Activated naive CD8-positive, alpha-beta T cell treated with anti-CD3 and anti-CD28 coated beads, Interleukin-2, amount 50 U/mL, for 24 hours (primary cell): ENCODE data around the gene TMEM131.
"Not testable (repeated sequence)": the region's sequence is repeated elsewhere in the genome, so short reads cannot be mapped to it uniquely, and the experiment has no call there.

Source experiments
- ATAC-seq: fragments of 150-1000 bp; cut with Tn5 transposase; one replicate; pipeline ENCODE4 v1.10.0; 2021
- DNase-seq: peaks from one replicate; pipeline ENCODE4 v3.0.0; 2021
- H3K27ac Mint-ChIP-seq: one replicate; pipeline ENCODE4 v1.8.0; 2021; ENCODE audit warnings: mild to moderate bottlenecking, mixed read lengths
- H3K27me3 Mint-ChIP-seq: one replicate; pipeline ENCODE4 v1.8.0; 2021; ENCODE audit warnings: mixed read lengths
- H3K36me3 Mint-ChIP-seq: one replicate; pipeline ENCODE4 v1.8.0; 2021; ENCODE audit warnings: low read depth, mixed read lengths
- H3K4me1 Mint-ChIP-seq: one replicate; pipeline ENCODE4 v1.8.0; 2021; ENCODE audit warnings: mixed read lengths
- H3K4me3 Mint-ChIP-seq: one replicate; pipeline ENCODE4 v1.8.0; 2021; ENCODE audit warnings: mild to moderate bottlenecking, moderate library complexity, mixed read lengths
- H3K9me3 Mint-ChIP-seq: one replicate; pipeline ENCODE4 v1.8.0; 2021; ENCODE audit warnings: mixed read lengths

TMEM131 gene

DNA sequence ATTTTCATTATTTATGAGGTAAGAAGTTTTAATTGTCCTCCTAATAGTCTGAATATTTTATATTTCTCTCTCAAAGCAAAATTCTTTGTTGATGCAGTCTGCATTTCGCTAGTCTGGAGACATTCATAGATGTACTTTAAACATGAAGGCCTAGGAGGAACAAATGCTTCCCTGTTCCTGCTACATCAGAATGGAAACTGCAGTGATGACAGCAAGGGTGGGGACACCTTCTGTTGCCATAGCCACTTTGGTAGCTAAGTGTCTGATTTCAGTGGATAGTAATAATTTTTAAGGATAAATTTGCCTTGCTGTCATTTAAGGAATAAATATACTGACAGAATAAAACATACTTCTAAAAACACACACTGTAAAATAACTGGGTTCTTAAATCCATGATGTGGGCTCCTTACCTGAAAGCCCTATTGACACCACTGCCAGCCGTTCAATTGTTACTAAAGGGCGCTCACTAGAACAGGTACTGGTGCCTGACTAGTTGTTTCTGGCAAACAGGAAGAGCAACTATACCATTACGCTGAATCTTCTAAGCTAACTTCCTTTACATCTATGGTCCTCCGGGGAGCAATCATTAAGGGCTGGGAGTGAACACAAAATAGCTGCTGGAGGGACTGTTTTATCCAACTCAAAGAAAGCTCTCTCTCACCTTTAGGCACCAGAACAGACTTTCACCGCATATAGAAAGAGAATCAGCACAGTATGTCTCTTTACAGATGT, 88.2 kb downstream of the TMEM131 start:
- H3K9me3 Mint-ChIP-seq: no peaks in the 10 kb centered on the region
- DNase-seq (no peak), ATAC-seq (no peak)
- peaks cover 50% of the 10 kb centered on the region for H3K36me3 Mint-ChIP-seq
- H3K27me3 Mint-ChIP-seq: no peaks in the 10 kb centered on the region
- H3K4me3 Mint-ChIP-seq: no peak overlapping the region
- peaks cover 41% of the 10 kb centered on the region for H3K4me1 Mint-ChIP-seq
- H3K27ac Mint-ChIP-seq: peak overlapping the region; percentile 63

DNA sequence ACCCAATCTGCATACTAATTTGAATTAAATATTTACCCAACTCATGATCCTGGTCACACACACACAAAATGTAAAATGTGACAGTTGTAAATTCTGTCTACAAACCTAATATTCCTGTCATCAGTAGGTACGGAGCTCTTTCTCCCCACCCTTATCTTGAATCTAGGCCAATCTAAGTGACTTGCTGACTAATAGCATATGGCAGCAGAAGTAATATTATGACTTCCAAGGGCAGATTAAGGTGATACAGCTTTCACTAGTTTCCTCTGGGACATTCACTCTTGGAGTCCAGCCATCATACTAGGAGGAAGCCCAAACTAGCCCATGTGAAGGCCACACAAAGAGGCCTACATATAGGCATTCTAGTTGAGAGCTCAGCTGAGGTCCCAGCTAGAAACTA, 89.4 kb downstream of the TMEM131 start:
- Mint-ChIP-seq H3K27ac (no peak overlapping the region), H3K4me3 (no peak overlapping the region), H3K27me3 (no peaks in the 10 kb centered on the region), H3K4me1 (peaks cover 29% of the 10 kb centered on the region), H3K36me3 (peaks cover 52% of the 10 kb centered on the region), H3K9me3 (no peaks in the 10 kb centered on the region)
- DNase-seq (no peak), ATAC-seq (no peak)

DNA sequence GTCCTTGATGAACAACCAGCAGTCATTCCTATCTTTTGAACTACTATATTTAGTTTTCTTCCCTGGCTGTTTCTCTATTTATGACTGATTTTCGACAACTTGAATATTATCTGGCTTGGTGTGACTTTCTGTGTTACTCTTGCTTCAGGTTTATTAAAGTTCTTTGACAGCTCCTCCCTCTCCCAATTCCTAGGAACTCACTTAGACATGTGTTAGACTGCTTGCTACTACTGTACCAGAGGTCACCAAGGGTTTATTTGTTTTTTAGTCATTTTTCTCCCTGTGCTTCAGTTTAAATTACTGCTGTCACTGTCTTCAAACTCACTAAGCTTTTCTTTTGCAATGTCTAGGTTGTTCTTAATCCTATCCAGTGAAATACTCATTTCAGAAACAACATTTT, 90.5 kb downstream of the TMEM131 start:
- DNase-seq (no peak), ATAC-seq (no peak)
- H3K4me1 Mint-ChIP-seq: peaks cover 19% of the 10 kb centered on the region
- no peak overlapping the region for H3K27ac Mint-ChIP-seq
- H3K27me3 Mint-ChIP-seq: no peaks in the 10 kb centered on the region
- no peak overlapping the region for H3K4me3 Mint-ChIP-seq
- H3K36me3 Mint-ChIP-seq: peaks cover 46% of the 10 kb centered on the region
- no peaks in the 10 kb centered on the region for H3K9me3 Mint-ChIP-seq

DNA sequence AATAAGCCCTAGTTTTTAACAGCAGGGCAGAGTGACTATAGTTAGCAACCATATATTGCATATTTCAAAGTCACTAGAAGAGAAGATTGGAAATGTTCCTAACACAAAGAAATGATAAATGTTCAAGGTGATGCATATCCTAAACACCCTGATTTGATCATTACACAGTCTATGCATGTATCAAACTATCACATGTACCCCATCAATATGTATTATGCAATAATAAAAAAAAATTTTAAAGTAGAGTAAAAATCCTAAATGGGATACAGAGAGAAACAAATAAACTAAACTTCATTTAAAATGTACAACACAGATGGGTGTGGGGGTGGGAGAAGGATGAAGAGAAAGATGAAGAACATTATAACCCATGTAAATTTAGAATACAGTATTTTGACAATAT, 93.9 kb downstream of the TMEM131 start:
- ATAC-seq (no peak), DNase-seq (no peak)
- Mint-ChIP-seq H3K27ac (no peak overlapping the region), H3K4me3 (no peak overlapping the region), H3K36me3 (peaks cover 41% of the 10 kb centered on the region), H3K4me1 (peaks cover 6% of the 10 kb centered on the region), H3K9me3 (no peaks in the 10 kb centered on the region), H3K27me3 (no peaks in the 10 kb centered on the region)

DNA sequence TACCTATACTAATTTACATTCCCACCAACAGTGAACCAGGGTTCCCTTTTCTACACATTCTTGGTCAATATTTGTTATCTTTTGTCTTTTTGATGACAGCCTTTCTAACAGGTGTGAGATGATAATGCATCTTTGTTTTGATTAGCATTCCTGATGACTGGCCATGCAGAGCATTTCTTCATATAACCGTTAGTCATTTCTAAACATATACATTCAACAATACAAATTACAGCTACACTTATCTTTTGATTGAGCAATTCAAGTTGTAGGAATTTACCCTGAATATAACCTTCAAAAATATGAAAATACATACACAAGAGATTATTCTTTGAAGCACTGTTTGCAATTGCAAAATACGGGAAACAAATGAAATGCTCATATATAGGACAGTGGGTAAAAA, 94.9 kb downstream of the TMEM131 start:
- DNase-seq: no peak
- Mint-ChIP-seq H3K4me1 (peaks cover 6% of the 10 kb centered on the region), H3K27ac (no peak overlapping the region), H3K9me3 (peaks cover 5% of the 10 kb centered on the region), H3K4me3 (no peak overlapping the region), H3K36me3 (peaks cover 42% of the 10 kb centered on the region), H3K27me3 (no peaks in the 10 kb centered on the region)
- no peak for ATAC-seq

DNA sequence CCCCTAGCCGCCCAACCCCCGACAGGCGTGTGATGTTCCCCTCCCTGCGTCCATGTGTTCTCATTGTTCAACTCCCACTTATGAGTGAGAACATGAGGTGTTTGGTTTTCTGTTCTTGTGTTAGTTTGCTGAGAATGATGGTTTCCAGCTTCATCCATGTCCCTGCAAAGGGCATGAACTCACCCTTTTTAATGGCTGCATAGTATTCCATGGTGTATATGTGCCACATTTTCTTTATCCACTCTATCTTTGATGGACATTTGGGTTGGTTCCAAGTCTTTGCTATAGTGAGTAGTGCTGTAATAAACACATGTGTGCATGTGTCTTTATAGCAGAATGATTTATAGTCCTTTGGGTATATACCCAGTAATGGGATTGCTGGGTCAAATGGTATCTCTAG, 102.7 kb downstream of the TMEM131 start:
- peaks cover 33% of the 10 kb centered on the region for H3K36me3 Mint-ChIP-seq
- not testable (repeated sequence) for H3K4me3 Mint-ChIP-seq, DNase-seq, H3K27me3 Mint-ChIP-seq, ATAC-seq, H3K27ac Mint-ChIP-seq, H3K4me1 Mint-ChIP-seq
- H3K9me3 Mint-ChIP-seq: peaks cover 21% of the 10 kb centered on the region

DNA sequence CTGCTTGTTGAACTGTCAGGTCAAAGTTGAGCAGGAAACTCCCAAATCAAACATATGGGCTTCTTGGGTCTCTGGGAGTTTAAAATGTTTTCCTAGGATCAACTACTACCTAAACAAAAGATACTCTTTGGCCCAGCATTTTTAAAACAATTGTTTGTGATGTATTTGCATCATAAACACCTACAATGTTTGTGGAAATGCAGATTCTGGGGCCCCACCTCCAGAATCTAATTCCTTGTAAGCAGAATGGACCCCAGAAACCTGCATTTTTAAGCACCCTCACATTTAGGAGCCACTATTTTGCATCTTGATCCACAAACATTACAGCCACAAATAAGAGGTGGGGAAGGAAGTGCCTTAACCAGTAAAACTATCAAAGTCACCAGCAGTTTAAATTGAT, 104.1 kb downstream of the TMEM131 start:
- no peak overlapping the region for H3K27ac Mint-ChIP-seq
- ATAC-seq: no peak
- no peak for DNase-seq
- no peak overlapping the region for H3K4me3 Mint-ChIP-seq
- H3K9me3 Mint-ChIP-seq: peaks cover 21% of the 10 kb centered on the region
- no peaks in the 10 kb centered on the region for H3K4me1 Mint-ChIP-seq
- H3K36me3 Mint-ChIP-seq: peaks cover 37% of the 10 kb centered on the region
- H3K27me3 Mint-ChIP-seq: no peaks in the 10 kb centered on the region

DNA sequence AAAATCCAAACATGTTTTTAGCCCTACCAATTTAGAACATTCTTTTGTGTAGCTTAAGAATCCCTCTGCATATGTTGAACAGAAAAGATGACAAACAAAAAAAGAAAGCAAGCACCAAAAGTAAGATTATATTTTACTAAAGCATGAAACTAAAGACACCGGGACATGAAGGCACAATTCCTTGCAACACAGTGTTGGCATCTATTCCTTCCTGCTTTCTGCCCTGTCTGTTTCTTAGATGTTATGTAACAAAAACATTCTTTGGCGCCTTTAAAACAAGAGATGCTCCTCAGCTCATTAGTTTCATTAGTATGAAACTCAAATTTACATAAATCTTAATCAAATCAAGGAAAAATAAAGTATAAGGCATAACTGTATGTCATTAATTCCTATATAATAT, 106.6 kb downstream of the TMEM131 start:
- Mint-ChIP-seq H3K36me3 (peaks cover 49% of the 10 kb centered on the region), H3K4me1 (no peaks in the 10 kb centered on the region), H3K9me3 (peaks cover 23% of the 10 kb centered on the region), H3K4me3 (no peak overlapping the region), H3K27ac (no peak overlapping the region), H3K27me3 (no peaks in the 10 kb centered on the region)
- no peak for ATAC-seq
- no peak for DNase-seq

DNA sequence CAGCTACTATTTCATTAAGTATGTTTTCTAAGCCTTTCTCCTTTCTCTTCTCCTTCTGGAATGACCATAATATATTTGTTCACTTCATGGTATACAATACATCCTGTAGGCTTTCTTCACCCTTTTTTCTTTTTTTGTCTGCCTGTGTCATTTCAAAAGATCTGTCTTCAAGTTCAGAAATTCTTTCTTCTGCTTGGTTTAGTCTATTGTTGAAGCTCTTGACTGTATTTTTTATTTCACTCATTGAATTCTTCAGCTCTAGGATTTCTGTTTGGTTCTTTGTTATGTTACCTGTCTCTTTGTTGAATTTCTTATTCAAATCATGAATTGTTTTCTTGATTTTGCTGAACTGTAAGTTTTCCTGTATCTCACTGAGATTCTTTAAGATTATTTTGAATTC, 109.9 kb downstream of the TMEM131 start:
- Mint-ChIP-seq H3K4me3 (no peak overlapping the region), H3K9me3 (peaks cover 22% of the 10 kb centered on the region), H3K27me3 (no peaks in the 10 kb centered on the region), H3K27ac (no peak overlapping the region), H3K36me3 (peaks cover 52% of the 10 kb centered on the region), H3K4me1 (no peaks in the 10 kb centered on the region)
- ATAC-seq: no peak
- DNase-seq: no peak

DNA sequence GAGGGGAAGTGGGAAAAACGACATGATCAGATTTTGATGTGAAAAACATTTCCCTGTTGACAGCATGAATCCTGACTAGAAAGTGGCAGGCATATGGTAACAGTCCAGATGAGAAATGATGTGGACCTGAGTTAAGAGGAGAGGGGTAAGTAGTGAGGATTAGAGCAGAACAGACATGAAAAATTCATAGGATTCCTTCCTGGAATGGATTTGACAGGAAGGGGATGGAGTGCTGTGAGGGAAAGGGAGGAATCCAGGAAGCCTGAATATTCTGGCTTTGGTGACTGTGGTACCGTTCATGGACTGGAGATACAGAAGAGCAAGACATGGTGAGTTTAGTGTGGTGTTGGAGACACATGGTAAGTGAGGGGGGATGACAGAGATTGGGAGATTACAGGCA, 115.4 kb downstream of the TMEM131 start:
- ATAC-seq: no peak
- Mint-ChIP-seq H3K27me3 (no peaks in the 10 kb centered on the region), H3K4me3 (no peak overlapping the region), H3K27ac (no peak overlapping the region), H3K36me3 (peaks cover 40% of the 10 kb centered on the region), H3K4me1 (peaks cover 6% of the 10 kb centered on the region), H3K9me3 (peaks cover 19% of the 10 kb centered on the region)
- no peak for DNase-seq

DNA sequence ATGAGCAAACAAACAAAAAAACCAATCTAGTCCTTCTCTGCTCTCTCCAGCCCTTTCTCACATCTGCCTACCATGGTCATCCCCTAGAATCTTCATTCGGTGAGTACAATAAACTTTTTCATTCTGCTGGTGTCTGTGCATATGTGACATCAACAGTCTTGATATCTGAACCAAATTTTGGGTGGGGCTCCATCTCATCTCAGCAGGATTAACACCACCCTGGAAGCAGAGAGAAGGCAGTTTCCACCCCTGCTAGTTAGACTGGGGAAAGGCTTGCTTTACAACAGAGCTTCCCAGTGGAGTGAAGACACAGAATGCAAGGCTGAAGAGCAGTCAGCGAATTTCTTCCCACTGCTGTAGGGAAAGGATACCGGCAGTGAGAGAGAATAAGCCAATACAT, 116.9 kb downstream of the TMEM131 start:
- Mint-ChIP-seq H3K4me1 (peaks cover 6% of the 10 kb centered on the region), H3K4me3 (no peak overlapping the region), H3K36me3 (peaks cover 29% of the 10 kb centered on the region), H3K27me3 (no peaks in the 10 kb centered on the region), H3K27ac (no peak overlapping the region), H3K9me3 (peaks cover 16% of the 10 kb centered on the region)
- DNase-seq (no peak), ATAC-seq (no peak)

DNA sequence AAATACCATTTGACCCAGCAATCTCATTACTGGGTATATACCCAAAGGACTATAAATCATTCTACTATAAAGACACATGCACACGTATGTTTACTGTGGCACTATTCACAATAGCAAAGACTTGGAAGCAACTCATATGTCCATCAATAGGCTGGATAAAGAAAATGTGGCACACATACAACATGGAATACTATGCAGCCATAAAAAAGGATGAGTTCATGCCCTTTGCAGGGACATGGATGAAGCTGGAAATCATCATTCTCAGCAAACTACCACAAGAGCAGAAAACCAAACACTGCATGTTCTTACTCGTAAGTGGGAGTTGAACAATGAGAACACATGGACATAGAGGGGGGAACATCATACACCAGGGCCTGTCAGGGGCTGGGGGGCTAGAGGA, 117.4 kb downstream of the TMEM131 start:
- not testable (repeated sequence) for DNase-seq, H3K27me3 Mint-ChIP-seq, H3K4me3 Mint-ChIP-seq, ATAC-seq, H3K27ac Mint-ChIP-seq, H3K4me1 Mint-ChIP-seq
- Mint-ChIP-seq H3K36me3 (peaks cover 28% of the 10 kb centered on the region), H3K9me3 (peaks cover 17% of the 10 kb centered on the region)

DNA sequence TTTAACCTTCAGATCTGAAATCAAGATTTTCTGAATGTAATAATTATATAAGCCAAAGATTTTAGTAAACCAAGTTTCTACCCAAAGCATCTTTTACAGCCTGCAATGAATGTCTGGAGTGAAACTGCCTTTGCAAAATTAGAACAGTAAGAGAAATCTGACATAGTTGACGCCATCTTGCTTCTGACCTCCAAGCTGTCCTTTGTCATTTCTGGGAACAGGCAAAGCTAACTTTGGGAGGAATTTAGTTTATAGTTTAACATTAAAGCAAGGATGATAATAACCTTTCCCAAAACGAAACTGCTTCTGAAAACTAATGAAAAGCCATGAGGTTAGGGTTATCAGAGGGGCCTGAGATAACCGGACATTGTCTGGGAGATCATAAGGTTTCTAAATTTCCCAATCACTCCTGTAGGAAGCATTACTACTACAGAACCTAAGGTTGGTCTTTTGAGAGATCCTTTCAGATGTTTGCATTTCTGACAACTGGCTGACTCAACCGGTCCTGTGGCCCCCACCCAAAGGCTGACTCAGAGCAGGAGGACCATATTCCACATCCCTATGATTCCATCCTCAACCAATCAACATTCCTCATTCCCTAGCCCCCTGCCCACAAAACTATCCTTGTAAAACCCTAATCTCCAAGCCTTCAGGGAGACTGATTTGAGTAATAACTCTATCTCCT, 124.5 kb downstream of the TMEM131 start:
- peaks cover under 1% of the 10 kb centered on the region for H3K36me3 Mint-ChIP-seq
- ATAC-seq: no peak
- H3K9me3 Mint-ChIP-seq: peaks cover 6% of the 10 kb centered on the region
- H3K4me3 Mint-ChIP-seq: no peak overlapping the region
- DNase-seq: no peak
- H3K4me1 Mint-ChIP-seq: peaks cover 34% of the 10 kb centered on the region
- no peak overlapping the region for H3K27ac Mint-ChIP-seq
- H3K27me3 Mint-ChIP-seq: no peaks in the 10 kb centered on the region

DNA sequence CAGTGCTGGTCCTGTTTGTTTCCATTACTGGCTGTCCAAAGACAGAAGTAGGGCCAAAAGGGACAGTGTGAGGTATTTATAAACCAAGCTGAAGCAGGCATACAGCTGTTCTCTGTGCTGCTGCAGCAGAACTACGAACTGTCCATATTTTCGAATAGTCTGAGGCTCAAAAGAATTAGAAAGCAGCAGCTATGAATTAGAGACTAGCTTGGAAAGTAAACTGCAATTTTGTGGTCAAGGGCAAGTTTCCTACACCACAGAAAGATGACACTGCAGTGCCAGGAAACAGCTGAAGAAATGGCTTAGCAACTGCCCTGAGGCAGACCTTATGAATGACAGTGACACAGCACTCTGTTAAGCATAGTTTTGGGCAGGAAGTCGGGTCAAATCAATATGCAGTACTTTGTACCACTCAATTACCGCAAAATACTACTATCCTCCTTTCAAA, 125.3 kb downstream of the TMEM131 start:
- peak overlapping the region; percentile 60 for H3K4me3 Mint-ChIP-seq

DNA sequence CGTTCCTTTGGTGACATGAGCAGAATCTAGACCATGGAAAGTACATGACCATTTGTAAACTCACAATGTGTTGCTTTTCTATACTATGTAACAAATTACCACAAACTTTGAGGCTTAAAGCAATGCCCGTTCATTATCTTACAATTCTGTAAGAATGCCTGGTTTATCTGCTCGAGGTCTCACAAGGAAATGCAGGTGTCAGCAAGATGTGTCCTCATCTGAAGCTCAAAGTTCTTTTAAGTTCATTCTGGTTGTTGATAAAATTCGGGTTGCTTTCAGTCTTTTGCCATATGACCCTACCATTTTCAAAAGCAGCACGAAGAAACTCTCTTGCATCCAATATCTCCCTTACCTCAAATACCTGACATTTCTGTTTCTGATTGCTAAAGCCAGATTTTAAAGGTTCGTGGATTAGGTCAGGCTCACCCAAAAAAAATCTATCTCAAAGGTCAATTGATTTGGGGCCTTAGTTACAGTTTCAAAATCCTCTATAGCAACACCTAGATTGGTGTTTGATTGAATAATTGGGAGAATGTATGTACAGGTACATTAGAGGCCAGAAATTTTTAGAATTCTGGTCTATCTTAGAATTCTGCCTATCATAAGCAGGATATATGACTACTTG, 125.9 kb downstream of the TMEM131 start:
- ATAC-seq (no peak), DNase-seq (no peak)
- Mint-ChIP-seq H3K27ac (peak overlapping the region; percentile 85), H3K27me3 (no peaks in the 10 kb centered on the region), H3K9me3 (peaks cover 15% of the 10 kb centered on the region), H3K4me3 (no peak overlapping the region), H3K4me1 (peaks cover 34% of the 10 kb centered on the region), H3K36me3 (peaks cover 11% of the 10 kb centered on the region)

More for the DNA sequence above, 125.3 kb downstream of the TMEM131 start:
- peak; percentile 39 for DNase-seq
- ATAC-seq: peak; percentile 97
- peaks cover 5% of the 10 kb centered on the region for H3K36me3 Mint-ChIP-seq
- peak overlapping the region; percentile 85 for H3K27ac Mint-ChIP-seq
- peaks cover 10% of the 10 kb centered on the region for H3K9me3 Mint-ChIP-seq
- H3K27me3 Mint-ChIP-seq: no peaks in the 10 kb centered on the region
- H3K4me1 Mint-ChIP-seq: peaks cover 34% of the 10 kb centered on the region
